Measurements from ENCODE around the gene SRRD. TPM values are rescaled to one million over a fixed set of nuclear protein-coding genes. Genes with fewer than 3 reads are reported as not detected.

The SRRD gene
- total and polyA plus RNA-seq, 2 donors = 18.3 to 18.5 TPM

DNA sequence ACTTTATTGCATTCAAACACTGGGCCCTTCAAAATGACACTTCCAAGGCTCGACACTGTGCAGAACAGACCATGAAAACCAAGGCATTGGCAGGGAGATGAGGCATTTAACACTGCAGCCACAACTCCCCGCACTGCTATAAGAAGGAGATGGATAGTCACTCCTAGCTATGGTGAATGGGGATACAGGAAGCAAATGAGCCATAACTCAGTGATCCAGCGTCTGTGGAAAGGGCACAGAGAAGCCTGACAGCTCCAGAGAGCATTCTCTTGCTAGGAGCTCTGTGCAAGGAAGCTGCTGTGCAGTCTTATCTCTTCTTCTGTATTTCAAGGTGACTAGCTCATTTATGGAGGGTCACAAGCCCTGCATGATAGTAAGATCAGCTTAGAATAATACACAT lies 21.0 kb upstream of the SRRD start:
- Histone ChIP-seq H3K36me3 (ENCODE audit: control insufficient read depth in 2 of 2, insufficient read depth in 2 of 2, low read length in 1 of 2) (peaks cover 65 to 76% of the 10 kb centered on the region in 2 donors), H3K4me1 (ENCODE audit: control insufficient read depth in 2 of 2, insufficient read depth in 2 of 2, low read length in 2 of 2) (no peaks in the 10 kb centered on the region), H3K9me3 (ENCODE audit: control insufficient read depth in 2 of 2, insufficient read depth in 1 of 2, low read length in 1 of 2) (no peaks in the 10 kb centered on the region), H3K4me3 (ENCODE audit: low read length in 2 of 2) (no peak overlapping the region), H3K27ac (ENCODE audit: low read depth in 1 of 2, low read length in 1 of 2) (no peak overlapping the region), H3K27me3 (ENCODE audit: control insufficient read depth in 2 of 2, insufficient read depth in 1 of 2, low read length in 1 of 2) (no peaks in the 10 kb centered on the region)
- no peak for DNase-seq (ENCODE audit: low read depth in 6 of 9, low spot score in 9 of 9)
- 95% methylated on average over 3 of the region's 3 CpGs for WGBS

DNA sequence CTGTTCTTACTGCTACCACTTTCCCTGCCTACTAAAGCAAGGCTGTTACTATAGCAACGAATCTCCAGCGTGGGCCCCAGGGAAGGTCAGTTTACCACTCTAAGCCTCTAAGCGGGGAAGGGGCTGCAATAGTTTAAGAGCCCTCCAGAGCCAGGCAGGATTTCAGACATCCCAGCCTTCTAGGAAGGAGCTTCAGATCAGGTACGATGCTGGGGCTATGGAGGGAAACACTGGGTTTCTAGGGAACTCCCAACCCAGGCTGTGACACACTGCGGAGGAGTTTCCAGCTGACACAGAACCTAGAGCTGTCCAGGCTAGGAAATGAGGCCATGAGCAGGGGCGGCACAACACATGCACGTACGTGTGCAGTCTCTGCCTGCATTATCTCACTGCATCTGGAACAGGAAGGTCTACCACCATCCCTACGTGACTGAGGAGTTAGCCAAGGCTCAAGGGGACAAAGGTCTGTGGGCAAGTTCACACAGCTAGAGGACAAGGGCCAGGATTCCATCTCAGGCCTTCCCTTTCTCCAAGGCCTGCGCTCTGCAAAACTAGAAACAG lies 20.5 kb upstream of the SRRD start:
- Histone ChIP-seq H3K4me3 (ENCODE audit: low read length in 2 of 2) (no peak overlapping the region), H3K27ac (ENCODE audit: low read depth in 1 of 2, low read length in 1 of 2) (no peak overlapping the region), H3K9me3 (ENCODE audit: control insufficient read depth in 2 of 2, insufficient read depth in 1 of 2, low read length in 1 of 2) (no peaks in the 10 kb centered on the region), H3K36me3 (ENCODE audit: control insufficient read depth in 2 of 2, insufficient read depth in 2 of 2, low read length in 1 of 2) (peaks cover 64 to 74% of the 10 kb centered on the region in 2 donors), H3K27me3 (ENCODE audit: control insufficient read depth in 2 of 2, insufficient read depth in 1 of 2, low read length in 1 of 2) (no peaks in the 10 kb centered on the region), H3K4me1 (ENCODE audit: control insufficient read depth in 2 of 2, insufficient read depth in 2 of 2, low read length in 2 of 2) (no peaks in the 10 kb centered on the region)
- no peak for DNase-seq (ENCODE audit: low read depth in 6 of 9, low spot score in 9 of 9)
- 97% methylated on average over 10 of the region's 10 CpGs for WGBS

DNA sequence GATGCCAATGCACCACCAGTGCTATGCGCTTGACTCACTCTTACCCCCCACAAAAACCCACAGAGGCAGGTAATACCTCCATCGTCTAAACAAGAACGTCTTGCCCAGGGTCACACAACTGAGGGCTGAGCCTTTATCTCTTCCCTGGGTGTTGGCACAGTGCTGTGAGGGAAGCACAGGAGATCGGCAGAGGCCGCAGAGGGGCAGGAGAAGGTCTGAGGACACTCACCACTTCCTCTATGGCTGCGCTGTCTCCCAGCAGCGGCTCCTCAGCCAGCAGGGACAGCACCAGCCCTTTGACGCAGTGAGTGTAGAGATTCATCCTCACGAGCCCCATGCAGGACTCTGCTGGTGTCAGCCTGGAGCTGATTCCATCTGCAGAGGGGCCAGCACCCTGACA lies 20.0 kb upstream of the SRRD start:
- H3K9me3 ChIP-seq (ENCODE audit: control insufficient read depth in 2 of 2, insufficient read depth in 1 of 2, low read length in 1 of 2) = no peaks in the 10 kb centered on the region
- no peaks in the 10 kb centered on the region for H3K27me3 ChIP-seq (ENCODE audit: control insufficient read depth in 2 of 2, insufficient read depth in 1 of 2, low read length in 1 of 2)
- DNase-seq (ENCODE audit: low read depth in 6 of 9, low spot score in 9 of 9) = no peak
- H3K4me3 ChIP-seq (ENCODE audit: low read length in 2 of 2) = no peak overlapping the region
- H3K36me3 ChIP-seq (ENCODE audit: control insufficient read depth in 2 of 2, insufficient read depth in 2 of 2, low read length in 1 of 2) = peaks cover 66 to 76% of the 10 kb centered on the region in 2 donors
- 94% methylated on average over 9 of the region's 9 CpGs for WGBS
- no peak overlapping the region for H3K27ac ChIP-seq (ENCODE audit: low read depth in 1 of 2, low read length in 1 of 2)
- H3K4me1 ChIP-seq (ENCODE audit: control insufficient read depth in 2 of 2, insufficient read depth in 2 of 2, low read length in 2 of 2) = no peaks in the 10 kb centered on the region

GRCh38 chr22:26464312-26464711 lies 19.4 kb upstream of the SRRD start:
- Histone ChIP-seq H3K4me3 (ENCODE audit: low read length in 2 of 2) (no peak overlapping the region), H3K4me1 (ENCODE audit: control insufficient read depth in 2 of 2, insufficient read depth in 2 of 2, low read length in 2 of 2) (no peaks in the 10 kb centered on the region), H3K9me3 (ENCODE audit: control insufficient read depth in 2 of 2, insufficient read depth in 1 of 2, low read length in 1 of 2) (no peaks in the 10 kb centered on the region), H3K27ac (ENCODE audit: low read depth in 1 of 2, low read length in 1 of 2) (no peak overlapping the region), H3K36me3 (ENCODE audit: control insufficient read depth in 2 of 2, insufficient read depth in 2 of 2, low read length in 1 of 2) (peaks cover 68 to 77% of the 10 kb centered on the region in 2 donors), H3K27me3 (ENCODE audit: control insufficient read depth in 2 of 2, insufficient read depth in 1 of 2, low read length in 1 of 2) (no peaks in the 10 kb centered on the region)
- 96% methylated on average over 7 of the region's 7 CpGs for WGBS
- DNase-seq (ENCODE audit: low read depth in 6 of 9, low spot score in 9 of 9) = no peak

DNA sequence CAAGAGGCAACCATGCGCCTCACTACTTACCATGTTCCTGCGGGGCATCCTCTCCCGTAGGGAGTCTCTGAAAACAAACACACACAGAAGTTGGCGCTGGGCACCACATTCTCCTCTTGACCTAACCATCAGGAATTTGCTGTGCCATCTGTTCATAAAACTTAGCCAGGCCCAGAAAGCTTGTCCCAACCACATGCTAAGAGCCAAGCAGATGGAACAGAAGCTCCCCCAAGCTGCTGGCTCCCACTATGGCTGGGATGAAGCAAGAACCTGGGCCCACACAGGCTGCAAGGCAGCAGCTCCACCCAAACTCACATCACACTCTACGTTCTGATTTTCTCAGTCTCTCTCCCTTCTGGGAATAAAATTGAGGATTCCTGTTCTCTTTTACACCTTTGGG lies 17.5 kb upstream of the SRRD start:
- WGBS = 96% methylated on average over 5 of the region's 5 CpGs
- Histone ChIP-seq H3K36me3 (ENCODE audit: control insufficient read depth in 2 of 2, insufficient read depth in 2 of 2, low read length in 1 of 2) (peaks cover 82 to 84% of the 10 kb centered on the region in 2 donors), H3K27me3 (ENCODE audit: control insufficient read depth in 2 of 2, insufficient read depth in 1 of 2, low read length in 1 of 2) (no peaks in the 10 kb centered on the region), H3K27ac (ENCODE audit: low read depth in 1 of 2, low read length in 1 of 2) (no peak overlapping the region), H3K4me1 (ENCODE audit: control insufficient read depth in 2 of 2, insufficient read depth in 2 of 2, low read length in 2 of 2) (no peaks in the 10 kb centered on the region), H3K4me3 (ENCODE audit: low read length in 2 of 2) (no peak overlapping the region), H3K9me3 (ENCODE audit: control insufficient read depth in 2 of 2, insufficient read depth in 1 of 2, low read length in 1 of 2) (no peaks in the 10 kb centered on the region)
- no peak for DNase-seq (ENCODE audit: low read depth in 6 of 9, low spot score in 9 of 9)

DNA sequence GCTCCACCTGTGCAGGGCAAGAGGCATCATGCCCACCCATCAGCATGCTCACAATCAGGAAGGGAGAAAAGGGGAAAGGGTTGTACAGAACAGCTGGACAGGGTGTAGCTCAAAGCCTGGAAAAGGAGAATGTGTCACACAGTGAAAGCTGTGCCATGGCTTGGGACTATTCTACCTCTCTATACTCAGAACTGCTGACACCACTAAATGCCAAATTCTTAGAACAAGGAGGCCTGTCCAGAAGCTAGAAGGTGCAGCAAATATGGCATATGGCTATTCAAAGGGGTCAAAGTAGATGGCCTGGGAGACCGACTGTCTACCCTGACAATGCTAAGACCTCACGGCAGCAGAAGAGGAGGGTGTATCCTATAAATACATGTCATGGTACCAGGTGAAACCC lies 12.9 kb upstream of the SRRD start:
- H3K9me3 ChIP-seq (ENCODE audit: control insufficient read depth in 2 of 2, insufficient read depth in 1 of 2, low read length in 1 of 2) = no peaks in the 10 kb centered on the region
- H3K27me3 ChIP-seq (ENCODE audit: control insufficient read depth in 2 of 2, insufficient read depth in 1 of 2, low read length in 1 of 2) = no peaks in the 10 kb centered on the region
- 100% methylated on average over 2 of the region's 2 CpGs for WGBS
- H3K4me3 ChIP-seq (ENCODE audit: low read length in 2 of 2) = no peak overlapping the region
- H3K36me3 ChIP-seq (ENCODE audit: control insufficient read depth in 2 of 2, insufficient read depth in 2 of 2, low read length in 1 of 2) = peaks cover 64 to 68% of the 10 kb centered on the region in 2 donors
- no peak for DNase-seq (ENCODE audit: low read depth in 6 of 9, low spot score in 9 of 9)
- H3K4me1 ChIP-seq (ENCODE audit: control insufficient read depth in 2 of 2, insufficient read depth in 2 of 2, low read length in 2 of 2) = no peaks in the 10 kb centered on the region
- H3K27ac ChIP-seq (ENCODE audit: low read depth in 1 of 2, low read length in 1 of 2) = no peak overlapping the region

DNA sequence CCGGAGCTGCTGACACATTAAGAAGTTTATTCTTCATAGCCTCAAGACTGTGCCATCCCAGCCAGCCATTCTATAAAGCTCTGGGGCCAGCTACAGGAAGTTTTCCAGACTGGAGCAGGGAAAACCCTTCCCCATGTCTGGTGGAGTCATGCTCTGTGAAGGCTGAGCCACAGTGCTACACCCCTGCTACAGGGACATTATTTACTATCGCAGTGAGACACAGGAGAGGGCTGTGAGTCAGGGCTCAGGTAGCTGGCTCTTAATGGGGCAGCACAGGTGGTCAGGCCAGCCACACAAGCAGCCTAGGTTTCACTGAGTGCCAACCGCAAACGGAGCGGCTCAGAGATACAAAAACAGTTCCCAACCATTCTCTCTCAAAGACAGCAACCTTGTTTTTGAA lies 12.2 kb upstream of the SRRD start:
- H3K27ac ChIP-seq (ENCODE audit: low read depth in 1 of 2, low read length in 1 of 2) = no peak overlapping the region
- DNase-seq (ENCODE audit: low read depth in 6 of 9, low spot score in 9 of 9) = no peak
- no peaks in the 10 kb centered on the region for H3K27me3 ChIP-seq (ENCODE audit: control insufficient read depth in 2 of 2, insufficient read depth in 1 of 2, low read length in 1 of 2)
- H3K36me3 ChIP-seq (ENCODE audit: control insufficient read depth in 2 of 2, insufficient read depth in 2 of 2, low read length in 1 of 2) = peaks cover 57 to 66% of the 10 kb centered on the region in 2 donors
- WGBS = 86% methylated on average over 5 of the region's 5 CpGs
- H3K4me3 ChIP-seq (ENCODE audit: low read length in 2 of 2) = no peak overlapping the region
- H3K9me3 ChIP-seq (ENCODE audit: control insufficient read depth in 2 of 2, insufficient read depth in 1 of 2, low read length in 1 of 2) = no peaks in the 10 kb centered on the region
- H3K4me1 ChIP-seq (ENCODE audit: control insufficient read depth in 2 of 2, insufficient read depth in 2 of 2, low read length in 2 of 2) = no peaks in the 10 kb centered on the region

DNA sequence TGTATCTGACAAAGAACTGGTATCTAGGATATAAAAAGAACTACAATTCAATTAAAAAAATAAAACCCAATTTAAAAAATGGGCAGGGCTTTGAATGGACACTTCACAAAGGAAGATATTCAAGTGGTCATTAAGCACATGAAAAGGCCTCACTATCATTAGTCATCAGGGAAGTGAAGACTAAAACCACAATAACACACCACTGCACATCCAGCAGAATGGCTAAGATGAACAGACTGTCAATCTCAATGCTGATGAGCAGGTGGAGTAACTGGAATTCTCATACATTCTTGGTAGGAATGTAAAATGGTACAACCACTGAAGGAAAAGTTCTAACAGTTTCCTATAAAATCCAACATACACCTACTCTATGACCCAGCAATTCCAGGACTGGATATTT lies 9.0 kb upstream of the SRRD start:
- H3K36me3 ChIP-seq (ENCODE audit: control insufficient read depth in 2 of 2, insufficient read depth in 2 of 2, low read length in 1 of 2) = peaks cover 36 to 42% of the 10 kb centered on the region in 2 donors
- peaks cover 0 to 16% of the 10 kb centered on the region in 2 donors for H3K4me1 ChIP-seq (ENCODE audit: control insufficient read depth in 2 of 2, insufficient read depth in 2 of 2, low read length in 2 of 2)
- no peak for DNase-seq (ENCODE audit: low read depth in 6 of 9, low spot score in 9 of 9)

GRCh38 chr22:26476705-26477340 lies 6.9 kb upstream of the SRRD start:
- no peak overlapping the region for H3K27ac ChIP-seq (ENCODE audit: low read depth in 1 of 2, low read length in 1 of 2)
- DNase-seq (ENCODE audit: low read depth in 6 of 9, low spot score in 9 of 9) = no peak
- WGBS = 95% methylated on average over 4 of the region's 4 CpGs
- peaks cover 14 to 21% of the 10 kb centered on the region in 2 donors for H3K36me3 ChIP-seq (ENCODE audit: control insufficient read depth in 2 of 2, insufficient read depth in 2 of 2, low read length in 1 of 2)
- H3K9me3 ChIP-seq (ENCODE audit: control insufficient read depth in 2 of 2, insufficient read depth in 1 of 2, low read length in 1 of 2) = no peaks in the 10 kb centered on the region
- peaks cover 17 to 37% of the 10 kb centered on the region in 2 donors for H3K4me1 ChIP-seq (ENCODE audit: control insufficient read depth in 2 of 2, insufficient read depth in 2 of 2, low read length in 2 of 2)
- H3K4me3 ChIP-seq (ENCODE audit: low read length in 2 of 2) = no peak overlapping the region
- no peaks in the 10 kb centered on the region for H3K27me3 ChIP-seq (ENCODE audit: control insufficient read depth in 2 of 2, insufficient read depth in 1 of 2, low read length in 1 of 2)

More for the DNA sequence above, 9.0 kb upstream of the SRRD start:
- Histone ChIP-seq H3K4me3 (ENCODE audit: low read length in 2 of 2) (no peak overlapping the region), H3K9me3 (ENCODE audit: control insufficient read depth in 2 of 2, insufficient read depth in 1 of 2, low read length in 1 of 2) (no peaks in the 10 kb centered on the region), H3K27ac (ENCODE audit: low read depth in 1 of 2, low read length in 1 of 2) (no peak overlapping the region), H3K27me3 (ENCODE audit: control insufficient read depth in 2 of 2, insufficient read depth in 1 of 2, low read length in 1 of 2) (no peaks in the 10 kb centered on the region)
